Measurements from ENCODE around the gene MT1A. TPM values are rescaled to one million over a fixed set of nuclear protein-coding genes. Genes with fewer than 3 reads are reported as not detected.

The MT1A gene
- total RNA-seq, 4 donors from 2014 or later, result 18.8 to 365 (median 93.3) TPM; not detected in 1

DNA sequence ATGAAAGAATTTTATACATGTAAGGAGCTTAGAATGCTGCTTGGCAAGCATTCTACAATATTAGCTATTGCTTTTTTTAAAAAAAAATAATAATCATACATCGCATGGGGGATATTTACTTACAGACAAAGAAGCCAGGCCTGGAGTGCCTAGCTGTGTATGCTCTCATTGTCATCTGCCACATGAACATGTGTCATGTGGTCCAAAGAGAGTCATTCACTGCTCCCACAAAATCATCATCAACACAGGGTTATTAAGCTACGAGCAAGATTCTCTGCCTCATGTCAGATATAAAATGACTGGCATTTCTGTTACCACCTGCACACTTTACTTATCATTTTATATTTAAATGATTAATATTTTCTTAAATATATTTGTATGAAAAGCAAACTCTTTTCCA is 14.8 kb upstream of the MT1A start:
- peaks cover 0 to 30% (median 7%) of the 10 kb centered on the region in 4 donors for H3K4me1 ChIP-seq
- H3K27me3 ChIP-seq, result no peaks in the 10 kb centered on the region
- TF ChIP-seq EP300 (IDR thresholded peaks at IDR 0.05) (no peak), POLR2A (IDR thresholded peaks at IDR 0.05) (no peak)
- TF ChIP-seq, protein P1, sequence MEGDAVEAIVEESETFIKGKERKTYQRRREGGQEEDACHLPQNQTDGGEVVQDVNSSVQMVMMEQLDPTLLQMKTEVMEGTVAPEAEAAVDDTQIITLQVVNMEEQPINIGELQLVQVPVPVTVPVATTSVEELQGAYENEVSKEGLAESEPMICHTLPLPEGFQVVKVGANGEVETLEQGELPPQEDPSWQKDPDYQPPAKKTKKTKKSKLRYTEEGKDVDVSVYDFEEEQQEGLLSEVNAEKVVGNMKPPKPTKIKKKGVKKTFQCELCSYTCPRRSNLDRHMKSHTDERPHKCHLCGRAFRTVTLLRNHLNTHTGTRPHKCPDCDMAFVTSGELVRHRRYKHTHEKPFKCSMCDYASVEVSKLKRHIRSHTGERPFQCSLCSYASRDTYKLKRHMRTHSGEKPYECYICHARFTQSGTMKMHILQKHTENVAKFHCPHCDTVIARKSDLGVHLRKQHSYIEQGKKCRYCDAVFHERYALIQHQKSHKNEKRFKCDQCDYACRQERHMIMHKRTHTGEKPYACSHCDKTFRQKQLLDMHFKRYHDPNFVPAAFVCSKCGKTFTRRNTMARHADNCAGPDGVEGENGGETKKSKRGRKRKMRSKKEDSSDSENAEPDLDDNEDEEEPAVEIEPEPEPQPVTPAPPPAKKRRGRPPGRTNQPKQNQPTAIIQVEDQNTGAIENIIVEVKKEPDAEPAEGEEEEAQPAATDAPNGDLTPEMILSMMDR (IDR thresholded peaks at IDR 0.05), result no peak
- 83 to 88% methylated on average over 2 of the region's 2 CpGs for WGBS, 2 donors
- H3K27ac ChIP-seq, result no peak overlapping the region
- no peak overlapping the region for H3K4me3 ChIP-seq
- no peak for DNase-seq (ENCODE audit: low spot score in 2 of 2)
- H3K9me3 ChIP-seq, result no peaks in the 10 kb centered on the region
- no peaks in the 10 kb centered on the region for H3K36me3 ChIP-seq

DNA sequence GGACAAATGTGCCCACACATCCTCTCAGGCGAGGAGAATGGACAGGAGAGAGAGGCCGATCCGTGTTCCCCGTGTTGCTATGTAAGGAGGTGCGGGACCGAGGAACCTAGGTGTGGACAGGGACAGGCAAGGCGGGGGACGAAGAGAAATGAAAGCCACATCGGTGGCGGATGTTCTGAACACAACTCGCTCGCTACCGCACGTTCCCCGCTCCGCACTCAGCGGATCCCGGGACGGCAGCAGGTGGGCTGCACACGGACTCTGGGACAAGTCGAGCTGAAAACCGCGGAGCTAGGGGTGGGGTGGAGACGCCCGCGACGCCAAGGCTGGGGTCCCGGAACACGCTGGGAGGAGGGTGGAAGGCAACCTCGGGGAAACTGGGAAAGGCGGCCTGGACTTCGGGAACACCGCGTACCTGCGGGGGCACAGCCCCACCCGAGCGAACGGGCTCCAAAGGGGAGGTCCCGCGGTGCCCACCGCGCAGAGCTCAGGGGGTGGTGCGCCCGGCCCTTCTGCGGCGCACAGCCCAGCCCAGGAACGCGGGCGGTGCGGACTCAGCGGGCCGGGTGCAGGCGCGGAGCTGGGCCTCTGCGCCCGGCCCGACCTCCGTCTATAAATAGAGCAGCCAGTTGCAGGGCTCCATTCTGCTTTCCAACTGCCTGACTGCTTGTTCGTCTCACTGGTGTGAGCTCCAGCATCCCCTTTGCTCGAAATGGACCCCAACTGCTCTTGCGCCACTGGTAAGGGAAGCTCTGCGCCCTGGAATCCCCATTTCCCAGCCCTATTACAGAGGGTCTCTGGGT is 13.1 kb upstream of the MT1A start, which contains the start of gene MT1E:
Gene MT1E, plus strand, starts transcription at position 642 of the 803 bp plus-strand sequence. Its CDS starts 71 bp downstream, at position 713.
- H3K4me3 ChIP-seq, result peak within 1 kb of the TSS; percentile 48 to 70 (median 66)
- H3K27me3 ChIP-seq, result no peaks in the 10 kb centered on the region
- H3K4me1 ChIP-seq, result peaks cover 0 to 35% (median 7%) of the 10 kb centered on the region in 4 donors
- H3K9me3 ChIP-seq, result no peaks in the 10 kb centered on the region
- peak within 1 kb of the TSS; percentile 72 to 96 (median 90) for H3K27ac ChIP-seq
- TF ChIP-seq, protein P1 (IDR thresholded peaks at IDR 0.05), result no peak
- TF ChIP-seq POLR2A (IDR thresholded peaks at IDR 0.05), result peak in 1 of 2 donors; percentile 90
- peak; percentile 64 to 96 for TF ChIP-seq EP300 (IDR thresholded peaks at IDR 0.05)
- no peaks in the 10 kb centered on the region for H3K36me3 ChIP-seq
- DNase-seq (ENCODE audit: low spot score in 2 of 2), result peak; percentile 42 to 43
- WGBS, 2 donors, result 2 to 3% methylated on average over 43 to 50 of the region's 62 CpGs

DNA sequence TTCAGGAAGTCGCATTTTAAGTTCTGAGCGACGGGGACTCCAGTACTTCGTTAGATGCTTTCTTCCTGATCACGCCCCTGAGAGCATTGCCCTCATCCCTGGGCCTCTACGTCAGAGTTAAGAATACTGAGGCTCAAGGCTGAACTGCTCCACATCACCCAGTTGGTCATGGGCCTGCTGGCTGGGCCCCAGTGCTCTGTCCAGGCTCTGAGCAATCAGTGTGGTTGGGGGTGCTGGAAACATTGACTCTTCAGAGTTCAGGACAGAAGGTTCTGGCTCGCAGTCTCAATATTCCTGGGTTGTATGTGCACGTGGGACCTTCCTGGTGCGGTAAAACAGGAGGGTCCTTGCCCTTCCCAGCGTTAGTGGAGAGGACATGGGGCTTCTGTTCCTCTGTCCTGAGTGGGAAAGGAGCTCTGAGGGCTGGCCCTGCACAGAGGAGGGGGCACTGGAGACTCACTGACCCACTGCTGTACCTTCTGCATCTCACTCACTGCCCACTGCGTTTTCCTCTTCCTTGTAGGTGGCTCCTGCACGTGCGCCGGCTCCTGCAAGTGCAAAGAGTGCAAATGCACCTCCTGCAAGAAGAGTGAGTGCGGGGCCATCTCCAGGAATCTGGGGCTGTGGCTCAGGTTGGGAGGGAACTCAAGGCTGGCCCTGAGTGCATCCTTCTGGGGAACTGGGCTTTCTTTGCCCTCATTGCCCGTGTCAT is 12.4 kb upstream of the MT1A start:
- Histone ChIP-seq H3K4me3 (peak overlapping the region; percentile 48 to 70 (median 66)), H3K27me3 (no peaks in the 10 kb centered on the region), H3K27ac (peak overlapping the region; percentile 72 to 96 (median 90)), H3K4me1 (peaks cover 0 to 35% (median 7%) of the 10 kb centered on the region in 4 donors), H3K9me3 (no peaks in the 10 kb centered on the region), H3K36me3 (no peaks in the 10 kb centered on the region)
- TF ChIP-seq EP300 (IDR thresholded peaks at IDR 0.05) (no peak), POLR2A (IDR thresholded peaks at IDR 0.05) (peak in 1 of 2 donors; percentile 4)
- TF ChIP-seq, protein P1 (IDR thresholded peaks at IDR 0.05), result no peak
- peak in 1 of 2 donors; percentile 40 for DNase-seq (ENCODE audit: low spot score in 2 of 2)
- WGBS, 2 donors, result 24 to 30% methylated on average over 16 of the region's 16 CpGs

DNA sequence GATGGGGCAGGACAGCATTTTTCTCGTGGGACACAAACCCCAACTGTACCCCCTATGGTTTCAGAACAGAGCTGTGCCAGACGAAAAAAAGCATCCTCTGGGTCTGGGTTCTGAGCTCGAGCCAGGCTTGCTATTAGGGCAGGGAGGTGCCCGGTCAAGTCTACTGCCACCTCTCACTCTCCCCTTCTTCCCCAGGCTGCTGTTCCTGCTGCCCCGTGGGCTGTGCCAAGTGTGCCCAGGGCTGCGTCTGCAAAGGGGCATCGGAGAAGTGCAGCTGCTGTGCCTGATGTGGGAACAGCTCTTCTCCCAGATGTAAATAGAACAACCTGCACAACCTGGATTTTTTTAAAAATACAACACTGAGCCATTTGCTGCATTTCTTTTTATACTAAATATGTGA is 11.8 kb upstream of the MT1A start:
- peaks cover 0 to 38% (median 9%) of the 10 kb centered on the region in 4 donors for H3K4me1 ChIP-seq
- no peaks in the 10 kb centered on the region for H3K9me3 ChIP-seq
- H3K4me3 ChIP-seq, result peak overlapping the region; percentile 48 to 70 (median 66)
- H3K27ac ChIP-seq, result peak overlapping the region; percentile 72 to 96 (median 90)
- DNase-seq (ENCODE audit: low spot score in 2 of 2), result no peak
- no peak for TF ChIP-seq EP300 (IDR thresholded peaks at IDR 0.05)
- TF ChIP-seq POLR2A (IDR thresholded peaks at IDR 0.05), result no peak
- TF ChIP-seq, protein P1 (IDR thresholded peaks at IDR 0.05), result no peak
- H3K27me3 ChIP-seq, result no peaks in the 10 kb centered on the region
- WGBS, 2 donors, result 53 to 57% methylated on average over 7 of the region's 7 CpGs
- no peaks in the 10 kb centered on the region for H3K36me3 ChIP-seq

Measured in tibial nerve (tissue), 4 donors.